K562 (cell line): Measurements from ENCODE around the gene TMEM129. TPM values are rescaled to one million over a fixed set of nuclear protein-coding genes. Genes with fewer than 3 reads are reported as not detected.

Experiments
- ATF7 ChIP-seq: fragments of 450-650 bp; IDR thresholded peaks from 2 replicates; pipeline ENCODE4 v1.7.1; 2014; ENCODE audit warnings: mild to moderate bottlenecking, moderate library complexity
- JUN ChIP-seq, 2 experiments: sonication (generic) in 1 of 2; formaldehyde crosslinking in 1 of 2; IDR thresholded peaks; 2 replicates each; pipeline versions ENCODE4 v1.6.1 to v1.8.0; 2012 to 2022; ENCODE audit warnings: borderline replicate concordance in 2 of 2, mild to moderate bottlenecking in 2 of 2, improper control_type of control experiment in 1 of 2, low read depth in 1 of 2, low read length in 1 of 2, missing genetic modification reagents in 1 of 2
- MEIS2 ChIP-seq: fragments of 450-650 bp; IDR thresholded peaks from 2 replicates; pipeline ENCODE4 v1.6.1; 2014; ENCODE audit warnings: mild to moderate bottlenecking; ENCODE audit not compliant: partially characterized antibody
- MYC ChIP-seq, 2 experiments: fragments of 250-450 bp in 1 of 2; sonication (Bioruptor Pico) in 1 of 2; IDR thresholded peaks; 2 replicates each; pipeline versions ENCODE4 v1.5.1 to v1.6.1; 2012 to 2021; ENCODE audit warnings: low read depth in 2 of 2, borderline replicate concordance in 1 of 2, improper control_type of control experiment in 1 of 2, low read length in 1 of 2, mild to moderate bottlenecking in 1 of 2, moderate library complexity in 1 of 2
- NFE2L1 ChIP-seq: fragments of 450-650 bp; IDR thresholded peaks from 2 replicates; pipeline ENCODE4 v1.6.1; 2016; ENCODE audit warnings: missing genetic modification characterization, low read depth, mild to moderate bottlenecking, missing compliant biosample characterization, moderate library complexity, borderline replicate concordance
- RAD21 ChIP-seq, 2 experiments: fragments of 250-450 bp in 1 of 2; fragments of 450-650 bp in 1 of 2; sonication (Bioruptor Pico) in 1 of 2; formaldehyde crosslinking in 1 of 2; IDR thresholded peaks in 1 of 2; conservative IDR thresholded peaks in 1 of 2; 2 replicates each; pipeline versions ENCODE4 v1.4.0 to v1.8.0; 2020 to 2022; ENCODE audit warnings: mild to moderate bottlenecking in 2 of 2, moderate library complexity in 1 of 2
- SMARCB1 ChIP-seq: IDR thresholded peaks from 2 replicates; pipeline ENCODE4 v1.6.1; 2011; ENCODE audit warnings: improper control_type of control experiment, low read depth; ENCODE audit not compliant: insufficient read length
- ZEB2 ChIP-seq: fragments of 450-650 bp; IDR thresholded peaks from 2 replicates; pipeline ENCODE4 v1.6.1; 2016
- polyA plus RNA-seq, 8 experiments: library from polyadenylated mRNA; depleted of rRNA in 4 of 8; stranded (reverse) in 5 of 8; unstranded in 3 of 8; fragments of >200 nt; fragmentation: Nextera tagmentation in 2 of 8; fragmentation: Illumina TruSeq in 1 of 8; extraction: Ambion mirVana in 2 of 8; extraction: Trizol in 1 of 8; gene quantifications; 2 replicates each; pipeline versions ENCODE4 v1.2.1 to v1.2.3, GENCODE V29; 2011 to 2014; ENCODE audit warnings: inconsistent platforms in 1 of 8, missing spikeins in 1 of 8
- total RNA-seq, 7 experiments: library from RNA; depleted of rRNA in 6 of 7; stranded (reverse); fragments of >200 nt in 6 of 7; fragmentation: Illumina TruSeq in 2 of 7; extraction: Trizol in 2 of 7; gene quantifications; 2 replicates each; pipeline versions ENCODE4 v1.2.1 to v1.2.3, GENCODE V29; 2011 to 2021; ENCODE audit warnings: low replicate concordance in 1 of 7
- TF ChIP-seq, protein P1 (sequence below): fragments of 250-450 bp; sonication (Bioruptor Pico); IDR thresholded peaks from 2 replicates; pipeline ENCODE4 v1.5.0; 2021; ENCODE audit warnings: mild to moderate bottlenecking, borderline replicate concordance
- TF ChIP-seq, protein P2 (sequence below): fragments of 450-650 bp; IDR thresholded peaks from one replicate; pipeline ENCODE4 v1.6.1; 2018; ENCODE audit warnings: mild to moderate bottlenecking, moderate library complexity; ENCODE audit not compliant: partially characterized antibody
- TF ChIP-seq, protein P3 (sequence below): fragments of 450-650 bp; IDR thresholded peaks from 2 replicates; pipeline ENCODE4 v1.6.1; 2018; ENCODE audit not compliant: partially characterized antibody
- TF ChIP-seq, protein P4 (sequence below): sonication (generic); formaldehyde crosslinking; IDR thresholded peaks from 2 replicates; pipeline ENCODE4 v1.8.1; 2023; ENCODE audit warnings: mild to moderate bottlenecking, missing genetic modification reagents
- TF ChIP-seq, protein P5 (sequence below): sonication (generic); formaldehyde crosslinking; IDR thresholded peaks from 2 replicates; pipeline ENCODE4 v1.8.1; 2023; ENCODE audit warnings: mild to moderate bottlenecking, missing genetic modification reagents

The TMEM129 gene
- total and polyA plus RNA-seq, 9 of the 15 experiments (the other 6 are each of a cell fraction or from before 2014, with no cell fraction given) = 0.34 to 47.2 (median 18.8) TPM

DNA sequence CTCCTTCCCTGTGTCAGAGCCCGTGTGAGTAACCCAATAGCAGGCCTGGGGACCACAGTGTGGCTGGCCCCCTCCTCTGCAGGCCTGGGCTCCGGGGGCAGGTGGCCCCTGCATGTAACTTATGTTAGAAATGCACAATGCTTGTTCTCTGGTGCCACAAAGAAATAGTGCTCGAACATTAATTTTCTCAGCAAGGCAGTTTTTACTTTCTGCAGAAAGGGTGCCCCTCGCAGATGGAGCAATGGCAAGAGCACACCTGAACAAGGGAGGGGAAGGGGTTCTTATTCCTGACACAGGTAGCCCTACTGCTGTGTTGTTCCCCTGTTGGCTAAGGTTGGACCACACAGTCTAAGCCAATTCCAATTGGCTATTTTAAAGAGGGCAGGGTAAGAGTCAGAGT lies 17.3 kb upstream of the TMEM129 start (continued):
- TF ChIP-seq, protein P1, sequence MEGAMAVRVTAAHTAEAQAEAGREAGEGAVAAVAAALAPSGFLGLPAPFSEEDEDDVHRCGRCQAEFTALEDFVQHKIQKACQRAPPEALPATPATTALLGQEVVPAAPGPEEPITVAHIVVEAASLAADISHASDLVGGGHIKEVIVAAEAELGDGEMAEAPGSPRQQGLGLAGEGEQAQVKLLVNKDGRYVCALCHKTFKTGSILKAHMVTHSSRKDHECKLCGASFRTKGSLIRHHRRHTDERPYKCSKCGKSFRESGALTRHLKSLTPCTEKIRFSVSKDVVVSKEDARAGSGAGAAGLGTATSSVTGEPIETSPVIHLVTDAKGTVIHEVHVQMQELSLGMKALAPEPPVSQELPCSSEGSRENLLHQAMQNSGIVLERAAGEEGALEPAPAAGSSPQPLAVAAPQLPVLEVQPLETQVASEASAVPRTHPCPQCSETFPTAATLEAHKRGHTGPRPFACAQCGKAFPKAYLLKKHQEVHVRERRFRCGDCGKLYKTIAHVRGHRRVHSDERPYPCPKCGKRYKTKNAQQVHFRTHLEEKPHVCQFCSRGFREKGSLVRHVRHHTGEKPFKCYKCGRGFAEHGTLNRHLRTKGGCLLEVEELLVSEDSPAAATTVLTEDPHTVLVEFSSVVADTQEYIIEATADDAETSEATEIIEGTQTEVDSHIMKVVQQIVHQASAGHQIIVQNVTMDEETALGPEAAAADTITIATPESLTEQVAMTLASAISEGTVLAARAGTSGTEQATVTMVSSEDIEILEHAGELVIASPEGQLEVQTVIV (CRISPR knock-in tag) = no peak
- TF ChIP-seq, protein P2, sequence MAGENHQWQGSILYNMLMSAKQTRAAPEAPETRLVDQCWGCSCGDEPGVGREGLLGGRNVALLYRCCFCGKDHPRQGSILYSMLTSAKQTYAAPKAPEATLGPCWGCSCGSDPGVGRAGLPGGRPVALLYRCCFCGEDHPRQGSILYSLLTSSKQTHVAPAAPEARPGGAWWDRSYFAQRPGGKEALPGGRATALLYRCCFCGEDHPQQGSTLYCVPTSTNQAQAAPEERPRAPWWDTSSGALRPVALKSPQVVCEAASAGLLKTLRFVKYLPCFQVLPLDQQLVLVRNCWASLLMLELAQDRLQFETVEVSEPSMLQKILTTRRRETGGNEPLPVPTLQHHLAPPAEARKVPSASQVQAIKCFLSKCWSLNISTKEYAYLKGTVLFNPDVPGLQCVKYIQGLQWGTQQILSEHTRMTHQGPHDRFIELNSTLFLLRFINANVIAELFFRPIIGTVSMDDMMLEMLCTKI = no peak
- TF ChIP-seq MYC (IDR thresholded peaks at IDR 0.05; ENCODE audit: low read depth, low read length) (no peak), MYC (CRISPR knock-in tag; IDR thresholded peaks at IDR 0.05; ENCODE audit: borderline replicate concordance, low read depth) (no peak), MEIS2 (no peak), ATF7 (no peak), JUN (IDR thresholded peaks at IDR 0.05; ENCODE audit: borderline replicate concordance, low read depth, low read length) (0 out of 2 replicates have a peak, but pooled peaks have one; percentile 13), JUN (CRISPR knock-in tag; IDR thresholded peaks at IDR 0.05; ENCODE audit: borderline replicate concordance) (no peak), RAD21 (CRISPR knock-in tag; conservative IDR thresholded peaks at IDR 0.05 in 1 of 2, IDR thresholded peaks at IDR 0.05 in 1 of 2) (no peak), SMARCB1 (no peak), ZEB2 (peak; percentile 48; the same call in 1 of the 2 replicates), NFE2L1 (no peak)
- TF ChIP-seq, protein P3, sequence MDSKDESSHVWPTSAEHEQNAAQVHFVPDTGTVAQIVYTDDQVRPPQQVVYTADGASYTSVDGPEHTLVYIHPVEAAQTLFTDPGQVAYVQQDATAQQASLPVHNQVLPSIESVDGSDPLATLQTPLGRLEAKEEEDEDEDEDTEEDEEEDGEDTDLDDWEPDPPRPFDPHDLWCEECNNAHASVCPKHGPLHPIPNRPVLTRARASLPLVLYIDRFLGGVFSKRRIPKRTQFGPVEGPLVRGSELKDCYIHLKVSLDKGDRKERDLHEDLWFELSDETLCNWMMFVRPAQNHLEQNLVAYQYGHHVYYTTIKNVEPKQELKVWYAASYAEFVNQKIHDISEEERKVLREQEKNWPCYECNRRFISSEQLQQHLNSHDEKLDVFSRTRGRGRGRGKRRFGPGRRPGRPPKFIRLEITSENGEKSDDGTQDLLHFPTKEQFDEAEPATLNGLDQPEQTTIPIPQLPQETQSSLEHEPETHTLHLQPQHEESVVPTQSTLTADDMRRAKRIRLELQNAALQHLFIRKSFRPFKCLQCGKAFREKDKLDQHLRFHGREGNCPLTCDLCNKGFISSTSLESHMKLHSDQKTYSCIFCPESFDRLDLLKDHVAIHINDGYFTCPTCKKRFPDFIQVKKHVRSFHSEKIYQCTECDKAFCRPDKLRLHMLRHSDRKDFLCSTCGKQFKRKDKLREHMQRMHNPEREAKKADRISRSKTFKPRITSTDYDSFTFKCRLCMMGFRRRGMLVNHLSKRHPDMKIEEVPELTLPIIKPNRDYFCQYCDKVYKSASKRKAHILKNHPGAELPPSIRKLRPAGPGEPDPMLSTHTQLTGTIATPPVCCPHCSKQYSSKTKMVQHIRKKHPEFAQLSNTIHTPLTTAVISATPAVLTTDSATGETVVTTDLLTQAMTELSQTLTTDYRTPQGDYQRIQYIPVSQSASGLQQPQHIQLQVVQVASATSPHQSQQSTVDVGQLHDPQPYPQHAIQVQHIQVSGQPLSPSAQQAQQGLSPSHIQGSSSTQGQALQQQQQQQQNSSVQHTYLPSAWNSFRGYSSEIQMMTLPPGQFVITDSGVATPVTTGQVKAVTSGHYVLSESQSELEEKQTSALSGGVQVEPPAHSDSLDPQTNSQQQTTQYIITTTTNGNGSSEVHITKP = no peak
- TF ChIP-seq, protein P4, sequence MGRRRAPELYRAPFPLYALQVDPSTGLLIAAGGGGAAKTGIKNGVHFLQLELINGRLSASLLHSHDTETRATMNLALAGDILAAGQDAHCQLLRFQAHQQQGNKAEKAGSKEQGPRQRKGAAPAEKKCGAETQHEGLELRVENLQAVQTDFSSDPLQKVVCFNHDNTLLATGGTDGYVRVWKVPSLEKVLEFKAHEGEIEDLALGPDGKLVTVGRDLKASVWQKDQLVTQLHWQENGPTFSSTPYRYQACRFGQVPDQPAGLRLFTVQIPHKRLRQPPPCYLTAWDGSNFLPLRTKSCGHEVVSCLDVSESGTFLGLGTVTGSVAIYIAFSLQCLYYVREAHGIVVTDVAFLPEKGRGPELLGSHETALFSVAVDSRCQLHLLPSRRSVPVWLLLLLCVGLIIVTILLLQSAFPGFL = no peak
- TF ChIP-seq, protein P5, sequence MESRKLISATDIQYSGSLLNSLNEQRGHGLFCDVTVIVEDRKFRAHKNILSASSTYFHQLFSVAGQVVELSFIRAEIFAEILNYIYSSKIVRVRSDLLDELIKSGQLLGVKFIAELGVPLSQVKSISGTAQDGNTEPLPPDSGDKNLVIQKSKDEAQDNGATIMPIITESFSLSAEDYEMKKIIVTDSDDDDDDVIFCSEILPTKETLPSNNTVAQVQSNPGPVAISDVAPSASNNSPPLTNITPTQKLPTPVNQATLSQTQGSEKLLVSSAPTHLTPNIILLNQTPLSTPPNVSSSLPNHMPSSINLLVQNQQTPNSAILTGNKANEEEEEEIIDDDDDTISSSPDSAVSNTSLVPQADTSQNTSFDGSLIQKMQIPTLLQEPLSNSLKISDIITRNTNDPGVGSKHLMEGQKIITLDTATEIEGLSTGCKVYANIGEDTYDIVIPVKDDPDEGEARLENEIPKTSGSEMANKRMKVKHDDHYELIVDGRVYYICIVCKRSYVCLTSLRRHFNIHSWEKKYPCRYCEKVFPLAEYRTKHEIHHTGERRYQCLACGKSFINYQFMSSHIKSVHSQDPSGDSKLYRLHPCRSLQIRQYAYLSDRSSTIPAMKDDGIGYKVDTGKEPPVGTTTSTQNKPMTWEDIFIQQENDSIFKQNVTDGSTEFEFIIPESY (CRISPR knock-in tag) = peak; percentile 43; the same call in 1 of the 2 replicates
